ENCODE results near the gene TIMM44. TPM values are rescaled to one million over a fixed set of nuclear protein-coding genes. Genes with fewer than 3 reads are reported as not detected.

Gene TIMM44
- polyA plus RNA-seq, 1 experiment, result 56.6 TPM

- CTCF ChIA-PET, result interaction anchor here (2.2 kb wide), 1 partner anchor 9 kb away, joined by 14 read pairs; no protein-coding TSS in a partner anchor
- DNase-seq (ENCODE audit: low read depth), result no peak
- H3K4me3 ChIP-seq (ENCODE audit: low read depth, low read length), result no peak overlapping the region
- peaks cover 43% of the 10 kb centered on the region for H3K36me3 ChIP-seq (ENCODE audit: control insufficient read depth, insufficient read depth, low read length)
- POLR2A ChIA-PET, result no interaction called here
- TF ChIP-seq, protein P1, sequence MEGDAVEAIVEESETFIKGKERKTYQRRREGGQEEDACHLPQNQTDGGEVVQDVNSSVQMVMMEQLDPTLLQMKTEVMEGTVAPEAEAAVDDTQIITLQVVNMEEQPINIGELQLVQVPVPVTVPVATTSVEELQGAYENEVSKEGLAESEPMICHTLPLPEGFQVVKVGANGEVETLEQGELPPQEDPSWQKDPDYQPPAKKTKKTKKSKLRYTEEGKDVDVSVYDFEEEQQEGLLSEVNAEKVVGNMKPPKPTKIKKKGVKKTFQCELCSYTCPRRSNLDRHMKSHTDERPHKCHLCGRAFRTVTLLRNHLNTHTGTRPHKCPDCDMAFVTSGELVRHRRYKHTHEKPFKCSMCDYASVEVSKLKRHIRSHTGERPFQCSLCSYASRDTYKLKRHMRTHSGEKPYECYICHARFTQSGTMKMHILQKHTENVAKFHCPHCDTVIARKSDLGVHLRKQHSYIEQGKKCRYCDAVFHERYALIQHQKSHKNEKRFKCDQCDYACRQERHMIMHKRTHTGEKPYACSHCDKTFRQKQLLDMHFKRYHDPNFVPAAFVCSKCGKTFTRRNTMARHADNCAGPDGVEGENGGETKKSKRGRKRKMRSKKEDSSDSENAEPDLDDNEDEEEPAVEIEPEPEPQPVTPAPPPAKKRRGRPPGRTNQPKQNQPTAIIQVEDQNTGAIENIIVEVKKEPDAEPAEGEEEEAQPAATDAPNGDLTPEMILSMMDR (IDR thresholded peaks at IDR 0.05; ENCODE audit: insufficient read depth, low read depth, low read length), result no peak
- no peaks in the 10 kb centered on the region for H3K27me3 ChIP-seq (ENCODE audit: control insufficient read depth, insufficient read depth, low read length)
Observed at GRCh38 chr19:7980168-7980567, 36.7 kb upstream of the TIMM44 start.

GRCh38 chr19:7979559-7979958, 36.1 kb upstream of the TIMM44 start:
- H3K27me3 ChIP-seq (ENCODE audit: control insufficient read depth, insufficient read depth, low read length), result no peaks in the 10 kb centered on the region
- TF ChIP-seq, protein P1 (IDR thresholded peaks at IDR 0.05; ENCODE audit: insufficient read depth, low read depth, low read length), result no peak
- CTCF ChIA-PET, result interaction anchor here (2.2 kb wide), 1 partner anchor 9 kb away, joined by 14 read pairs; no protein-coding TSS in a partner anchor
- no peak for DNase-seq (ENCODE audit: low read depth)
- POLR2A ChIA-PET, result no interaction called here
- H3K36me3 ChIP-seq (ENCODE audit: control insufficient read depth, insufficient read depth, low read length), result peaks cover 46% of the 10 kb centered on the region
- no peak overlapping the region for H3K4me3 ChIP-seq (ENCODE audit: low read depth, low read length)

GRCh38 chr19:7979011-7979410, 35.5 kb upstream of the TIMM44 start:
- POLR2A ChIA-PET, result no interaction called here
- CTCF ChIA-PET, result interaction anchor here (2.2 to 13.0 kb wide), 2 partner anchors 8 to 24 kb away, joined by 14 to 98 read pairs; partner anchors contain the start of gene ELAVL1
- TF ChIP-seq, protein P1 (IDR thresholded peaks at IDR 0.05; ENCODE audit: insufficient read depth, low read depth, low read length), result no peak
- Histone ChIP-seq H3K27me3 (ENCODE audit: control insufficient read depth, insufficient read depth, low read length) (no peaks in the 10 kb centered on the region), H3K36me3 (ENCODE audit: control insufficient read depth, insufficient read depth, low read length) (peaks cover 44% of the 10 kb centered on the region), H3K4me3 (ENCODE audit: low read depth, low read length) (no peak overlapping the region)
- DNase-seq (ENCODE audit: low read depth), result no peak

- TF ChIP-seq, protein P1 (IDR thresholded peaks at IDR 0.05; ENCODE audit: insufficient read depth, low read depth, low read length), result no peak
- Histone ChIP-seq H3K27me3 (ENCODE audit: control insufficient read depth, insufficient read depth, low read length) (no peaks in the 10 kb centered on the region), H3K36me3 (ENCODE audit: control insufficient read depth, insufficient read depth, low read length) (peaks cover 42% of the 10 kb centered on the region), H3K4me3 (ENCODE audit: low read depth, low read length) (no peak overlapping the region)
- POLR2A ChIA-PET, result no interaction called here
- CTCF ChIA-PET, result interaction anchor here (0.7 to 13.0 kb wide), 2 partner anchors 20 to 25 kb away, joined by 3 to 98 read pairs; partner anchors contain the start of gene ELAVL1
- DNase-seq (ENCODE audit: low read depth), result no peak
Observed at GRCh38 chr19:7978179-7978825, 34.8 kb upstream of the TIMM44 start.

- ChIA-PET POLR2A (no interaction called here), CTCF (interaction anchor here (0.5 to 13.0 kb wide), 3 partner anchors 21 to 1331 kb away, joined by 3 to 98 read pairs (median 3); partner anchors contain the start of gene ELAVL1)
- H3K4me3 ChIP-seq (ENCODE audit: low read depth, low read length), result no peak overlapping the region
- no peak for DNase-seq (ENCODE audit: low read depth)
- TF ChIP-seq, protein P1 (IDR thresholded peaks at IDR 0.05; ENCODE audit: insufficient read depth, low read depth, low read length), result no peak
- no peaks in the 10 kb centered on the region for H3K27me3 ChIP-seq (ENCODE audit: control insufficient read depth, insufficient read depth, low read length)
- H3K36me3 ChIP-seq (ENCODE audit: control insufficient read depth, insufficient read depth, low read length), result peaks cover 40% of the 10 kb centered on the region
Observed at GRCh38 chr19:7977723-7978040, 34.2 kb upstream of the TIMM44 start.
